ENCODE measurements around the gene PNPLA3.
A peak's percentile ranks its signal among the peaks of the same experiment; 100 is the strongest.

Gene PNPLA3

GRCh38 chr22:43953988-43954785, 30.6 kb downstream of the PNPLA3 start:
- DNase-seq (ENCODE audit: low read depth): no peak
- peak overlapping the region; percentile 81 for H3K4me3 ChIP-seq (ENCODE audit: low read depth, low read length)
- TF ChIP-seq CTCF (IDR thresholded peaks at IDR 0.05; ENCODE audit: low read depth, low read length, missing control alignments): no peak

DNA sequence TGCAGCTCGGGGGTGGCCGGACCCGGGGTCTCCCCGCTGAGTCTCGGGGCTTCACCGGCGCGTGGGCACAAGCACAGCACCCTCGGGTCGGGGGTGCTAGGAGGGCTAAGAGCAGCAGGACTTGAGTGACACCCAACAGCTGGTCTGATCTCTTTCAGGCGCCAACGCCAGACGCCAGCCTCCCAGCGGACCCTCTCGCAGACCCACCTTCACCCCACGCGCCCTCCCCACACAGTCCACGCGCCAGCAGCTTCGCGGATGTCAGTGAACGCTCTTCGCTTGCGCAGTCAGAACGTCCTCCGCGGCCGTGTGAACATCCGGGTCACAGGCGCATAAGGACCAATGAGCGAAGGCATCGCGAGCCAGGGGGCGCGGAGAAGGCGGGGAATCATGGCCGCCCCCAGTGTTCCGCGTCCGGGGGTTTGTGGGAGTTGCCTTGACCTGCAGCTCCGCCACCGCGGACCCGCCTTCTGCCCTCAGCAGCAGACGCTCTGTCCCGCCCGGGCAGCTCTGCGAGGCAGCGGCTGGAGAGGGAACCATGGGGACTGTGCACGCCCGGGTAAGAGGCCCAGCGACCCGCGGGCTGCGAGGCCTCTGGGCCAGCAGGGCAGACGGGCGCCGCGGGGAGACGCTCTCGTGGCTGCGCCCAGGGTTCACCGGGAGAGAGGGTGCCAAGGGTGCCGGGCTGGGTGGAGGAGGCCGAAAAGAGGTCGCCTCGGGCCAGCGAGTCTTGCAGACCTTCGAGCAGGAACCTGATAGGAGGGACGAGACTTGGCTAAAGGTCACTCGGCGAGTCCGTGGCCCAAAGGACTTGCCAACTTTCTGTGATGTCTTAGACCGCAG, 31.7 kb downstream of the PNPLA3 start, which contains the start of gene SAMM50:
Gene SAMM50, plus strand, starts transcription at position 403 of the 843 bp plus-strand sequence. Its CDS starts 136 bp downstream, at position 539.
- H3K4me3 ChIP-seq (ENCODE audit: low read depth, low read length): peak within 1 kb of the TSS; percentile 81
- TF ChIP-seq CTCF (IDR thresholded peaks at IDR 0.05; ENCODE audit: low read depth, low read length, missing control alignments): no peak
- DNase-seq (ENCODE audit: low read depth): peak; percentile 71

GRCh38 chr22:43955883-43956782, 32.5 kb downstream of the PNPLA3 start:
- no peak for DNase-seq (ENCODE audit: low read depth)
- TF ChIP-seq CTCF (IDR thresholded peaks at IDR 0.05; ENCODE audit: low read depth, low read length, missing control alignments): no peak

DNA sequence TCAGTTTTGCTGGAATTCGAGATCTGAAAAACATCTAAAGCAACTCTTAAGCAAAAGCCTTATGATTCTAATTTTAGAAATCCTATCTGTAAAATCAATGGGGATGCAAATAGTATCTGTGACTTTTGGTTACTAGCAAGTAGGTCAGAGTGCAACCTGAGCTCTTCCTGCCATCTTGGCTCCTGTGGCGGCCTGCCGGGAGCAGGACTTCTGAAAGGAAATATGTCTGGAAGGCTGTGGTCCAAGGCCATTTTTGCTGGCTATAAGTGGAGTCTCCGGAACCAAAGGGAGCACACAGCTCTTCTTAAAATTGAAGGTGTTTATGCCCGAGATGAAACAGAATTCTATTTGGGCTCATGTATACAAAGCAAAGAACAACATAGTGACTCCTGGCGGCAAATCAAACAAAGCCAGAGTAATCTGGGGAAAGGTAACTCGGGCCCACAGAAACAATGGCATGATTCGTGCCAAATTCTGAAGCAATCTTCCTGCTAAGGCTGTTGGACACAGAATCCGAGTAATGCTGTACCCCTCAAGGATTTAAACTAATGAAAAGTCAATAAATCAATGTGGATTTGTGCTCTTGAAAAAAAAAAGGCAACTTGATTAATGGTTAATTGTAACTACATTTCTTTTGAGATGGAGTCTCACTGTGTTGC, 33.3 kb downstream of the PNPLA3 start:
- DNase-seq (ENCODE audit: low read depth): no peak
- TF ChIP-seq CTCF (IDR thresholded peaks at IDR 0.05; ENCODE audit: low read depth, low read length, missing control alignments): no peak
- peak overlapping the region; percentile 81; the same call in 1 of the 2 replicates for H3K4me3 ChIP-seq (ENCODE audit: low read depth, low read length)

More at GRCh38 chr22:43955883-43956782, 32.5 kb downstream of the PNPLA3 start:
- peak overlapping the region; percentile 81 for H3K4me3 ChIP-seq (ENCODE audit: low read depth, low read length)

DNA sequence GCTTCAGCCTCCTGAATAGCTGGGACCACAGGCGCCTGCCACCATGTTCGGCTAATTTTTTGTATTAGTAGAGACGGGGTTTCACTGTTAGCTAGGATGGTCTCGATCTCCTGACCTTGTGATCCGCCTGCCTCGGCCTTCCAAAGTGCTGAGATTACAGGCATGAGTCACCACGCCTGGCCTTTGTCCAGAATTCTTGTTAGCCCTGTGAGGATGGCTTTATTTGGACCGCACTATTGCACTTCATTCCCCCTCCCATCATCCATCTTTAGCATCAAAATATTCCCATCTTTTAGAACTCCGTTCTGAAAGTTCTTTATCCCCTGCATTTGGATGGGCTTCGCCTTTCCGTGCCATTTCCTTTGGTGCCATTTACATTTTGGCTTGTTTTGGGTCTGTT, 34.3 kb downstream of the PNPLA3 start:
- H3K4me3 ChIP-seq (ENCODE audit: low read depth, low read length): no peak overlapping the region
- DNase-seq (ENCODE audit: low read depth): no peak
- TF ChIP-seq CTCF (IDR thresholded peaks at IDR 0.05; ENCODE audit: low read depth, low read length, missing control alignments): no peak

DNA sequence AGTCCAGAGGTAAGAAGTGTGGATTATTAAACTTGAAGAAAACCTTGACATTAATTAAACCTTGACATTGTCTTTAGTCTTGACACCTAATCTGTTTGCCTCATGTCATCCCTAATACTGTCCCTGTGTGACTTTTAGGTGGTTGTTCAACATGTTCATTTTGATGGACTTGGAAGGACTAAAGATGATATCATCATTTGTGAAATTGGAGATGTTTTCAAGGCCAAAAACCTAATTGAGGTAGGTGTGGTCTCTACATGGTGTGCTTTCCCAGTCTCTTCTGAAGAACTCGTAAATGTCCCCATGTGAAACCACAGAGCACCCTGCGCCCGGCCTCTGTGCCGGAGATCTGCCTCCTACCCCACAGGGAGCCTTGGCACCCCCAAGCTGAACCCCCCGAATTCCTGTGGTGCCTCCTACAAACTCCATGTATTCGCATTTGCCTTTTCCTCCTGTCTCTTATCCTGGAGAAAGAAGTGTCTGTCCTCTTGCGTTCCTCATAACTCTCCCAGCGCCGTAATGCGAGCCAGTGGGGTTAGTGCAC, 40.8 kb downstream of the PNPLA3 start:
- H3K4me3 ChIP-seq (ENCODE audit: low read depth, low read length): no peak overlapping the region
- DNase-seq (ENCODE audit: low read depth): no peak
- no peak for TF ChIP-seq CTCF (IDR thresholded peaks at IDR 0.05; ENCODE audit: low read depth, low read length, missing control alignments)
